ENCODE measurements around the gene BCAM.
A peak's percentile ranks its signal among the peaks of the same experiment; 100 is the strongest.
"Not testable (repeated sequence)": the region's sequence is repeated elsewhere in the genome, so short reads cannot be mapped to it uniquely, and the experiment has no call there.

Gene BCAM

GRCh38 chr19:44818466-44819031 lies 9.6 kb downstream of the BCAM start:
- DNase-seq: no peak

- DNase-seq: no peak
These were observed 10.4 kb downstream of the BCAM start for GRCh38 chr19:44819246-44819832.

GRCh38 chr19:44820648-44821609 lies 12.0 kb downstream of the BCAM start:
- no peak for DNase-seq

- DNase-seq: no peak
These were observed 13.3 kb downstream of the BCAM start for GRCh38 chr19:44822177-44822576.

GRCh38 chr19:44822670-44823372 lies 13.9 kb downstream of the BCAM start:
- no peak for DNase-seq

- DNase-seq: no peak
These were observed 14.4 kb downstream of the BCAM start for GRCh38 chr19:44823373-44823698.

GRCh38 chr19:44824761-44825160 lies 15.9 kb downstream of the BCAM start:
- no peak for DNase-seq

- DNase-seq: not testable (repeated sequence)
These were observed 24.0 kb downstream of the BCAM start for GRCh38 chr19:44832875-44833274.

GRCh38 chr19:44834399-44834798 lies 25.5 kb downstream of the BCAM start:
- DNase-seq: not testable (repeated sequence)

- no peak for DNase-seq
These were observed 30.4 kb downstream of the BCAM start for GRCh38 chr19:44839276-44839675.

GRCh38 chr19:44840811-44841210 lies 31.9 kb downstream of the BCAM start:
- no peak for DNase-seq

- no peak for DNase-seq
These were observed 32.3 kb downstream of the BCAM start for GRCh38 chr19:44841231-44841630.

GRCh38 chr19:44845286-44845611 lies 36.3 kb downstream of the BCAM start:
- no peak for DNase-seq

- DNase-seq: peak; percentile 95
These were observed 36.9 kb downstream of the BCAM start, which contains the start of gene NECTIN2 for GRCh38 chr19:44845612-44846454. Gene NECTIN2 (plus strand): TSS chr19:44846297. CDS start chr19:44846526, 229 bp downstream.

- DNase-seq: no peak
These were observed 37.7 kb downstream of the BCAM start for GRCh38 chr19:44846455-44847143.

GRCh38 chr19:44847144-44848035 lies 38.5 kb downstream of the BCAM start:
- DNase-seq: no peak

- DNase-seq: no peak
These were observed 39.3 kb downstream of the BCAM start for GRCh38 chr19:44848036-44848811.

- DNase-seq: no peak
These were observed 40.0 kb downstream of the BCAM start for GRCh38 chr19:44848812-44849447.

GRCh38 chr19:44850641-44851109 lies 41.8 kb downstream of the BCAM start:
- DNase-seq: no peak
